Cardiac ventricle fibroblast (primary cell): Measurements from ENCODE around the gene PAOX. TPM values are rescaled to one million over a fixed set of nuclear protein-coding genes. Genes with fewer than 3 reads are reported as not detected.

Experiments used
- total RNA-seq: library from RNA; depleted of rRNA; stranded (reverse); fragments of >200 nt; gene quantifications from 2 replicates; pipeline ENCODE4 v1.2.3, GENCODE V29; 2015

The PAOX gene
- 1.7 and 3.7 TPM in 2 replicates for total RNA-seq

GRCh38 chr10:133379152-133379800 lies at the start of gene PAOX:
PAOX (plus strand) TSS chr10:133379262; CDS start chr10:133379317, 55 bp downstream.

GRCh38 chr10:133336577-133337369 lies 42.3 kb upstream of the PAOX start, which contains the start of gene CALY:
CALY (minus strand) TSS chr10:133336896; CDS start chr10:133328989, 7,907 bp downstream.

GRCh38 chr10:133357285-133358161 lies 21.5 kb upstream of the PAOX start, which contains the start of gene FUOM:
FUOM (minus strand) TSS chr10:133358019; CDS start chr10:133358007, 12 bp downstream.

GRCh38 chr10:133373174-133374090 lies 5.6 kb upstream of the PAOX start, which contains the start of gene ECHS1:
ECHS1 (minus strand) TSS chr10:133373354; CDS start chr10:133373333, 21 bp downstream.

GRCh38 chr10:133394064-133394663 lies 15.1 kb downstream of the PAOX start, which contains the start of gene MTG1:
MTG1 (plus strand) TSS chr10:133394157; CDS start chr10:133394221, 64 bp downstream.

GRCh38 chr10:133424601-133425000 lies 45.5 kb downstream of the PAOX start, which contains the start of gene SPRN:
SPRN (minus strand) TSS chr10:133424625; CDS start chr10:133423681, 944 bp downstream.

Other genes starting within 250 kb of the PAOX start
- 0.29 and 0.62 TPM in 2 replicates for gene KNDC1, start 219.0 kb upstream of the PAOX start, total RNA-seq
- not detected in 2 replicates for gene UTF1, start 149.0 kb upstream of the PAOX start, total RNA-seq
- gene VENTX, start 141.4 kb upstream of the PAOX start, total RNA-seq = not detected in 2 replicates
- 0.34 and 1.2 TPM in 2 replicates for gene ADAM8, start 102.4 kb upstream of the PAOX start, total RNA-seq
- 30.7 and 40.2 TPM in 2 replicates for gene TUBGCP2, start 70.4 kb upstream of the PAOX start, total RNA-seq
- gene ZNF511, start 70.3 kb upstream of the PAOX start, total RNA-seq = 14.3 and 25.5 TPM in 2 replicates
- gene CALY, start 42.4 kb upstream of the PAOX start, total RNA-seq = not detected in 2 replicates
- gene PRAP1, start 31.9 kb upstream of the PAOX start, total RNA-seq = not detected in 2 replicates
- gene FUOM, start 21.2 kb upstream of the PAOX start, total RNA-seq = 13.4 and 17.3 TPM in 2 replicates
- 68.0 and 73.4 TPM in 2 replicates for gene ECHS1, start 5.9 kb upstream of the PAOX start, total RNA-seq
- 14.5 and 21.1 TPM in 2 replicates for gene MTG1, start 14.9 kb downstream of the PAOX start, total RNA-seq
- gene SPRN, start 45.4 kb downstream of the PAOX start, total RNA-seq = 0.20 and 0.75 TPM in 2 replicates
- 0.73 and 2.2 TPM in 2 replicates for gene SCART1, start 74.7 kb downstream of the PAOX start, total RNA-seq
- gene CYP2E1, start 148.1 kb downstream of the PAOX start, total RNA-seq = 0.64 and 2.2 TPM in 2 replicates
- gene SYCE1, start 186.3 kb downstream of the PAOX start, total RNA-seq = 0.05 TPM in 1 of 2 replicates, not detected in the other
- gene FRG2B, start 247.5 kb downstream of the PAOX start, total RNA-seq = not detected in 2 replicates